Memory B cell (primary cell): Measurements from ENCODE around the gene HEMK1.
A peak's percentile ranks its signal among the peaks of the same experiment; 100 is the strongest.

ENCODE experiments used
- ATAC-seq: fragments of 150-1000 bp; cut with Tn5 transposase; 2 replicates; pipeline ENCODE4 v1.10.0; 2021; ENCODE audit warnings: low read depth, mild to moderate bottlenecking, moderate library complexity
- DNase-seq, 2 donors: peaks; one replicate each; pipeline ENCODE4 v3.0.0; 2022; ENCODE audit warnings: low spot score in 2 of 2
- H3K27ac Mint-ChIP-seq: one replicate; pipeline ENCODE4 v1.8.0; 2022; ENCODE audit warnings: mild to moderate bottlenecking, moderate library complexity, mixed read lengths
- H3K27me3 Mint-ChIP-seq: one replicate; pipeline ENCODE4 v1.8.0; 2022; ENCODE audit warnings: mixed read lengths
- H3K36me3 Mint-ChIP-seq: one replicate; pipeline ENCODE4 v1.8.0; 2022; ENCODE audit warnings: mild to moderate bottlenecking, mixed read lengths
- H3K4me1 Mint-ChIP-seq: one replicate; pipeline ENCODE4 v1.8.0; 2022; ENCODE audit warnings: mixed read lengths
- H3K4me3 Mint-ChIP-seq: one replicate; pipeline ENCODE4 v1.8.0; 2022; ENCODE audit warnings: mild to moderate bottlenecking, moderate library complexity, mixed read lengths
- H3K9me3 Mint-ChIP-seq: one replicate; pipeline ENCODE4 v1.8.0; 2022; ENCODE audit warnings: mixed read lengths

The HEMK1 gene

DNA sequence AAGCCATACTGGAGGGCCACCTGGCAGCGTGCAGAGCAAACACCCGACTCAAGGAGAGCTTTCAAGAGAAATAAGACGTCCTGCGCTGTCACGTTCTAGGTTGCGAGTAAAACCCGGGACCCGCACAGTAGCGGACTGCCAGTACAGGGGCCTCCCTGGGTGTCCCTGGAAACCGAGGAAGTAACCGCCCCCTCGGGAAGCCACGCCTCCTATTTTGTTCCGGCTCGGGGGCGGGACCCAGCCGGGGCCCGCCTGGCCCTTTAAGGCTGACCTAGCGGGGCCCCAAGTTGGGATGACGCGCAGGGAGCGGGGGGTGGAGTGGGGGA is 47.4 kb downstream of the HEMK1 start:
- peak; percentile 77 for ATAC-seq
- Mint-ChIP-seq H3K27ac (peak overlapping the region; percentile 87), H3K4me3 (peak overlapping the region; percentile 95), H3K27me3 (no peaks in the 10 kb centered on the region), H3K4me1 (peaks cover 39% of the 10 kb centered on the region), H3K36me3 (no peaks in the 10 kb centered on the region), H3K9me3 (no peaks in the 10 kb centered on the region)
- DNase-seq = peak; percentile 93 to 96

DNA sequence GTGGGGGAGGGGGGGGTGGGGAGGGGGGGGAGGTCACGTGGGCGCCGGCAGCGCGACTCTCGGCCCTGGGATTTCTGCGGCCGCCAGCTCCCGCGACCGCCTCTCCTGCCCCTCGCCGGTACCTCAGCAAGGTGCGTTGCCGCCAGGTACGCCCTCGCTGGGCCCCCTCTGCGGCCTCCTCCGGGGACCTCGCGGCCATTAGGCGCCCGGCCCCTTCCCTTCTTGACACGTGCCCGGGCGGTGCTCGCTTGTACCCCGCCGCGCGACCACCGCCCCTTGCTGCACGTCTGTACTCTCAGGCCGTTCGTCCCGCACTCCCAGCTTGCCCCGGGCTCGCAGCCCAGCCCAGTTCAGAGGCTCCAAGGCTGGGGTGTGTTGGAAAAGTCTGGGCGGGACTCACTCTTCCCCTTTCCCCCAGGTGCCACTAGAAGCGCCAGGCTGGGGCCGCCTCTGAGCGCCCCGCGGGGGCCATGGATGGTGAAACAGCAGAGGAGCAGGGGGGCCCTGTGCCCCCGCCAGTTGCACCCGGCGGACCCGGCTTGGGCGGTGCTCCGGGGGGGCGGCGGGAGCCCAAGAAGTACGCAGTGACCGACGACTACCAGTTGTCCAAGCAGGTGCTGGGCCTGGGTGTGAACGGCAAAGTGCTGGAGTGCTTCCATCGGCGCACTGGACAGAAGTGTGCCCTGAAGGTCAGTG is 47.9 kb downstream of the HEMK1 start, which contains the start of gene MAPKAPK3:
Gene MAPKAPK3, plus strand, starts transcription at position 56 of the 696 bp plus-strand sequence. Its CDS starts 415 bp downstream, at position 471.
- no peaks in the 10 kb centered on the region for H3K36me3 Mint-ChIP-seq

GRCh38 chr3:50617911-50618481 is 48.7 kb downstream of the HEMK1 start:
- Mint-ChIP-seq H3K4me3 (peak overlapping the region; percentile 95), H3K9me3 (no peaks in the 10 kb centered on the region), H3K36me3 (no peaks in the 10 kb centered on the region), H3K27me3 (no peaks in the 10 kb centered on the region), H3K27ac (no peak overlapping the region), H3K4me1 (peaks cover 31% of the 10 kb centered on the region)
- no peak for DNase-seq
- no peak for ATAC-seq

More for the DNA sequence above, 47.9 kb downstream of the HEMK1 start, which contains the start of gene MAPKAPK3:
- H3K4me1 Mint-ChIP-seq = peaks cover 34% of the 10 kb centered on the region
- DNase-seq = no peak
- H3K27ac Mint-ChIP-seq = peak within 1 kb of the TSS; percentile 87
- H3K9me3 Mint-ChIP-seq = no peaks in the 10 kb centered on the region
- no peaks in the 10 kb centered on the region for H3K27me3 Mint-ChIP-seq
- ATAC-seq = peak; percentile 28
- peak within 1 kb of the TSS; percentile 95 for H3K4me3 Mint-ChIP-seq

DNA sequence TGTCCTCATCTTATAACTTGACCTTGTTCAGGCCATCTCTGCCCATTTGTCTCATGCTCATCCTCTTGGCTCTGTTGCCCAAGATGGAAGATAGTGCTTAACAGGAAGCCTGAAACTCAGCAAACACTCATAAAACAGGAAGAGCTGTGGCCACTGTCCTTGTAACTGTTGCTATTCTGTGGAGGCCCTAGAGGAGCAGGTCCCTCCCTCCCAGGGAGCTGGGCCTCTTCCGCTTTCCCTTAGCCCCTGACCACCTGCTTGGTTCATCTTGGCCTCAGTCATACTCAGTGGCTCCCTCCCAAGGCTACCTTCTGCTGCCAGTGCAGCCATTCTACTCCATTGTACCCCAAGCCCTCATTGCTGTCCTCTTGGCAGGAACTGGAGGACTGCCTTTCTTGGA is 51.1 kb downstream of the HEMK1 start:
- Mint-ChIP-seq H3K4me3 (no peak overlapping the region), H3K4me1 (peaks cover 40% of the 10 kb centered on the region), H3K27ac (peak overlapping the region; percentile 72), H3K36me3 (no peaks in the 10 kb centered on the region), H3K9me3 (no peaks in the 10 kb centered on the region), H3K27me3 (no peaks in the 10 kb centered on the region)
- no peak for ATAC-seq
- no peak for DNase-seq

- Mint-ChIP-seq H3K4me1 (peaks cover 38% of the 10 kb centered on the region), H3K9me3 (no peaks in the 10 kb centered on the region), H3K27me3 (no peaks in the 10 kb centered on the region), H3K36me3 (no peaks in the 10 kb centered on the region), H3K27ac (peak overlapping the region; percentile 72), H3K4me3 (no peak overlapping the region)
- no peak for ATAC-seq
- DNase-seq = no peak
Observed at GRCh38 chr3:50620820-50621219, 51.5 kb downstream of the HEMK1 start.

DNA sequence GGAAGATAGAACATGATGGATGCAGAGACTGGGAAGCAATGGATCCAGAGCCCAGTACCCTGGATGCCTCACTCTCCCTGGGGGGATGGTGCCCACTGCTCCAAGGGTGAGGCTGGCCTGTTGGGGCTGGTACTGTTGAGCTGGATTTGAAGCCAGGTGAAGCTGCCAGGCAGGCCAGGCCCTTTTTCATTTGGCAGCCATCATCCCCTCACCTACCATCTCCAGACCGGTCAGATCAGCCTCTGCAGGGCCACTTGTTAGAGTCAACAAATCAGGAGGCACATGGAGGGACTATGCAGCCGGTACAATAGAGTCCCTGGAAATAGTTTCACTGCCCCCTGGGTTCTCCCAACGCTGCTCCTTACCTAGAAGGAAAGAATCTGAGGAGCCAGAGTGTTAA is 53.6 kb downstream of the HEMK1 start:
- DNase-seq = no peak
- no peak overlapping the region for H3K27ac Mint-ChIP-seq
- H3K27me3 Mint-ChIP-seq = no peaks in the 10 kb centered on the region
- ATAC-seq = no peak
- H3K9me3 Mint-ChIP-seq = no peaks in the 10 kb centered on the region
- no peaks in the 10 kb centered on the region for H3K36me3 Mint-ChIP-seq
- peaks cover 34% of the 10 kb centered on the region for H3K4me1 Mint-ChIP-seq
- no peak overlapping the region for H3K4me3 Mint-ChIP-seq

DNA sequence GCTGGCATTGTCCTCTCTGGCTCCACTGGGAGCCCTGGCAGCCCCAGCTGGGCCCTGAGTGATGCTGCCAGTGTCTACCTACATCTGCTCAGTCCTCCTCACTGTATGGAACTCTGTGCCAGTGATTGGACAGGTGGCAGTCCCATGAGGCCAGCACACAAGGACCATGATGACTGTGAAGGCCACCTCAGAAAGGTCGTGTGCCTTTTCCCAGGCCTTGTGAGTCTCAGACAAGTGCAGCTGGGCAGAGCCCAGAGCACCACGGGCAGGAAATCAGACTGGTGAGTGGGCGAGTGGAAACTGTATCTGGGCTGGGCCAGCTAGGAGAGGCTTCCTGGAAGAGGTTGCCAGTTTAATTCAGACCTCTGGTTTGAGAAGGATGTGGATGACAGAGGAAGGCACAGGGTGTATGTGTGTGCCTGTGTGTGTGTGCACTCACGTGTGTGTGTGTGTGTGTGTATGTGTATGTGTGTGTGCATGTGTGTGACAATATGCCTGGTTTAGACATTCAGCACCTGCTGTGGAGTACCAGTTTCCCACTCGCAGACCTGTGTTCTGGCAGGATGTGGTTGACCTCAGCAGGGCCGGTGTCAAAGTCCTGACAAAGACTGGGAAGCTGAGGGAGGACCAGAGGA is 54.6 kb downstream of the HEMK1 start:
- Mint-ChIP-seq H3K4me3 (peak overlapping the region; percentile 58), H3K27ac (peak overlapping the region; percentile 69), H3K4me1 (peaks cover 29% of the 10 kb centered on the region), H3K9me3 (no peaks in the 10 kb centered on the region), H3K27me3 (no peaks in the 10 kb centered on the region), H3K36me3 (no peaks in the 10 kb centered on the region)
- DNase-seq (no peak), ATAC-seq (no peak)

GRCh38 chr3:50624634-50625033 is 55.3 kb downstream of the HEMK1 start:
- no peaks in the 10 kb centered on the region for H3K27me3 Mint-ChIP-seq
- H3K36me3 Mint-ChIP-seq = no peaks in the 10 kb centered on the region
- ATAC-seq (no peak), DNase-seq (no peak)
- H3K27ac Mint-ChIP-seq = no peak overlapping the region
- no peaks in the 10 kb centered on the region for H3K9me3 Mint-ChIP-seq
- H3K4me3 Mint-ChIP-seq = no peak overlapping the region
- H3K4me1 Mint-ChIP-seq = peaks cover 27% of the 10 kb centered on the region

GRCh38 chr3:50625231-50626182 is 56.2 kb downstream of the HEMK1 start:
- ATAC-seq (no peak), DNase-seq (no peak)
- no peak overlapping the region for H3K4me3 Mint-ChIP-seq
- no peaks in the 10 kb centered on the region for H3K36me3 Mint-ChIP-seq
- H3K9me3 Mint-ChIP-seq = no peaks in the 10 kb centered on the region
- peaks cover 26% of the 10 kb centered on the region for H3K4me1 Mint-ChIP-seq
- no peak overlapping the region for H3K27ac Mint-ChIP-seq
- H3K27me3 Mint-ChIP-seq = no peaks in the 10 kb centered on the region

DNA sequence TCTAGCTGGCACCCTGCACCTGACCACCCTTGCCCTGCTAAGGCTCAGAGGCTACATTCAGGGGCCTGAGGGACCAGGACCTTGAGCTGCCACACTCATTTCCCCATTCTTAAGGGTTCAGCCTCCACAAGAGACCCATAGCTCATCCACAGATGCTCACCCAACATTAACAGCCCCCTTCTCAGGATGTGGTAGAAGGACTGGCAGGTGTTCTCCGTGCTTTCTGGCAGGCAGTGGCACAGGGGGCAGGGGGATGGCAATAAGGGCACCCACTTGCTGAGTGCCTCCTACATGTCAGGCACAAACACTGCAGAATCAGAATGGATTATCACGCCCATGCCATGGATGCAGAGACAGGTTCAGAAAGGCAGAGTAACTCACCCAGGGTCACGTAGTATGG is 57.1 kb downstream of the HEMK1 start:
- peaks cover 28% of the 10 kb centered on the region for H3K4me1 Mint-ChIP-seq
- no peak for ATAC-seq
- no peak for DNase-seq
- H3K27me3 Mint-ChIP-seq = no peaks in the 10 kb centered on the region
- no peak overlapping the region for H3K27ac Mint-ChIP-seq
- no peaks in the 10 kb centered on the region for H3K9me3 Mint-ChIP-seq
- no peaks in the 10 kb centered on the region for H3K36me3 Mint-ChIP-seq
- H3K4me3 Mint-ChIP-seq = no peak overlapping the region

- Mint-ChIP-seq H3K4me3 (no peak overlapping the region), H3K9me3 (no peaks in the 10 kb centered on the region), H3K4me1 (peaks cover 30% of the 10 kb centered on the region), H3K27ac (peak overlapping the region; percentile 60), H3K27me3 (no peaks in the 10 kb centered on the region), H3K36me3 (no peaks in the 10 kb centered on the region)
- ATAC-seq (no peak), DNase-seq (no peak)
Observed at GRCh38 chr3:50627407-50628051, 58.2 kb downstream of the HEMK1 start.

GRCh38 chr3:50628601-50629000 is 59.3 kb downstream of the HEMK1 start:
- no peak for DNase-seq
- H3K27me3 Mint-ChIP-seq = no peaks in the 10 kb centered on the region
- no peak overlapping the region for H3K27ac Mint-ChIP-seq
- no peak overlapping the region for H3K4me3 Mint-ChIP-seq
- H3K4me1 Mint-ChIP-seq = peaks cover 28% of the 10 kb centered on the region
- ATAC-seq = no peak
- no peaks in the 10 kb centered on the region for H3K9me3 Mint-ChIP-seq
- H3K36me3 Mint-ChIP-seq = no peaks in the 10 kb centered on the region

- no peaks in the 10 kb centered on the region for H3K9me3 Mint-ChIP-seq
- H3K27me3 Mint-ChIP-seq = no peaks in the 10 kb centered on the region
- ATAC-seq (no peak), DNase-seq (no peak)
- H3K4me1 Mint-ChIP-seq = peaks cover 19% of the 10 kb centered on the region
- H3K27ac Mint-ChIP-seq = no peak overlapping the region
- peaks cover 2% of the 10 kb centered on the region for H3K36me3 Mint-ChIP-seq
- H3K4me3 Mint-ChIP-seq = peak overlapping the region; percentile 2
Observed at GRCh38 chr3:50630394-50630793, 61.1 kb downstream of the HEMK1 start.
